Body of pancreas (tissue), 4 donors: ENCODE results near the gene TMEM72.
A peak's percentile ranks its signal among the peaks of the same experiment; 100 is the strongest.

Experiments used
- CTCF ChIP-seq, 7 experiments: fragments of 450-650 bp in 4 of 7; fragments of 200-600 bp in 3 of 7; sonication (generic) in 3 of 7; IDR thresholded peaks; one replicate each; pipeline ENCODE4 v1.5.1; 2016 to 2019; ENCODE audit warnings: antibody characterized with exemption in 7 of 7
- POLR2A ChIP-seq, 3 donors: fragments of 450-650 bp; IDR thresholded peaks; one replicate each; pipeline ENCODE4 v1.6.1; 2016; ENCODE audit warnings: antibody characterized with exemption in 3 of 3, mild to moderate bottlenecking in 2 of 3

- TF ChIP-seq CTCF (IDR thresholded peaks at IDR 0.05) = no peak
- peak in 2 of 3 donors; percentile 10 to 43 for TF ChIP-seq POLR2A (IDR thresholded peaks at IDR 0.05)
Measured at GRCh38 chr10:44882166-44882720, 28.9 kb upstream of the TMEM72 start.
